ENCODE measurements around the gene LRBA.
A peak's percentile ranks its signal among the peaks of the same experiment; 100 is the strongest.

Gene LRBA

DNA sequence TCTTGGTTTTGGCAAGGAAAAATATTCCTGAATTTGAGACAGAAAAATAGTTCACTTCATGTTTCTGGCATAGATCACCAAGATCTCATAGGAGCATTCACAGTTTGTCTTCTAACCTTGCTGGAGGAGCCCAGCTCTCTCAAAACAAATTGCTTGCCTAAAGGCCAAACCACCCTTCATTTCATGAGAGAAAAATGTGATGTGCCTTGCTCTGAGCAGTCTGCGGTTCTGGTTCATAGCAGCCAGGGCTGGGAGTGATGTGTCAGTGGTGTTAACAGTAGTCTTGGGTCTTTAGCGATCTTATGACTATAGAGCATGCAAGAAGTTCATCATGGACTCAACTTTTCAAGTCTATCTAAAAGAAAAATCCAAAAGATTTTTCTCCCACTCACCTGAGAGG is 753.5 kb downstream of the LRBA start:
- intact Hi-C loops (cut with DNase I) = no loop called here

DNA sequence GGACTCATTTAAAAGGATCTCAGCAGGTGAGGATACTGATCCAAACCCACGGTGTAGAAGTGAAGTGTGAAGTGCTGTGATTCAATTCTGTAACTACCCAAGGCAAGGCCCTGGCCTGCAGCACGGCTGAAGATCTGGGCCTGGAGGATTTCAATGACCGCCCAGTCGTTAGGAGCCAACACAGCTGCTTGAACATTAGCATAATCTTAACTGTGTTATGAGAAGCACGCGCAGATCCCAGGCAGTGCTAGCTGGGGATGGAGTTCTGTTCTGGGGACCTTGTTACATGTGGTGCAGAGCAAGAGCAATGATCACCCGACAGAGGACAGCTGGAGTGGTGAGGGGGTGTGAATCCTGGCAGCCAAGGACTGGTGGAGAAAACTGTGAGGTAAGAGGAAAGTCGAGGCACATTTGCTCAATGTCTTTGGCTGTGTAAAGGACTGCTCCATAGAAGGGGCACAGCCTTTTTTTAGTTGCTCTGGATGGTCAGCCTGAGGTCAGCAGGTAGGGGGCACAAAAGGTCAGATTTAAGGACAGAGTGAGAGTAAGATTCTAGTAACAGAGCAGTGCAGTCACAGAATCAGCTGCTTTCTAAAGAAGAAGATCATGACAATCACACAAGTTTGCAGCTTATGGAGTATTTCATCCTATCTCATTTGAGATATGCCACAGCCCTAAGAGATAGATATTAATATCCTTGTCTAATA is 755.1 kb downstream of the LRBA start:
- no peak for DNase-seq
- intact Hi-C loops (cut with DNase I) = no loop called here

More for the DNA sequence above, 753.5 kb downstream of the LRBA start:
- no peak for DNase-seq

DNA sequence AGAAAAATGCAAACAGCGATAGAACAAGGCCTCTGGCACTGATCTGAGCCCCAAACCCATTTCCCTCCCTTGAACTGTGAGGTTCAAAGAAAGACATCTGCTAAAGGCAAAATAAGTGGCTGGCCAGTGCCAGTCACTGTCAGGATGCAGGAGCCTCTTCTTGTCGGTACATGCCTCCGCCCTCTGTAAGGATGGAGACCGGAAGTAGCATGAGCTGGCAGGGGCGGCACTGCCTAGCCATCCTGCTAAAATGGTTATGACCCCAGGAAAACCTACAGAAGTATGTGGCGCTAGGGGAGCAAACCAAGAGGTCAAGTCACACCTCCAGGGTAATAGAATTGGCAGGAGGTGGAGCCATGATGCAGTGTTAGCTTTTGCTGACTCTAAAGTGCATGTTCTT is 756.5 kb downstream of the LRBA start:
- intact Hi-C loops (cut with DNase I) = no loop called here
- DNase-seq = no peak

DNA sequence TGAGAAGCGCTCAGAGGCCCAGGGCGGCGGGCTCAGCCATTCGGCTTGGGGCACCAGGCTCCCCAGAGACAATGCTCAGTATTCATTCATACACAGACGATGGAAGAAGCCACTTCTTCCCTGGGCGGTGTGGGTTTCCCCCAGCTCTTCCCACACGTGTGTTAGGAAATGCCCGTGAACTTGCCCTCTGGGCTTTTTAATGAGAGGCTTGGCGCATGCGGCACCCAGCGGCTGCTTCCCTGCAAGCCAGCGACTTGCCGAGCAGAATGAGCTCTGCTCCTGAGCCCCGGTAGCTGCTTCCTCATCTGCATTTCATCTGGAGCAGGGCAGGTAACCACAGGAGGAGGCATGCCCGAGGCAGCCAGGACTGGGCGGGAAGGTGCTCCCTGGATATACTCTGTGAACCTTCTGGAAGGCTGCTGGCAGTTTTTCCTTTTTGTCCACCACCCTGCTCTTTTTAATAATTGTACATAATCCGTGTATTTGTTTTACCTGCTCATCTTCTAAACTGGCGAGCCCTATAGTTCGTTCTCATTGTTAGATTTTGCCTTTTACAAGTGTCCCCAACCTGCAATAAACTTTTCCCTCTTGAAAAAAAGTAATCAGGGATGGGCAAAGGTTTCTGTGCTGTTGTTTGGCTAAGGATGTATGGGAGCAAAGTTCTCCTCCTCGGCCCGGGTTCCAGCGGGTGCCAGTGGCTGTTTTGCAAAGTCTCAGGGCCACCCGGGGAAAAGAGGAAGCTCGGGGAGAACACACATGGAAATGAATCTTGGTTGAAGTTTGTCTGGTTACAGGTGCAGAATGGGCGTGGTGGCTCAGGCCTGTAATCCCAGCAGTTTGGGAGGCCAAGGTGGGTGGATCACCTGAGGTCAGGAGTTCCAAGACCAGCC is 758.0 kb downstream of the LRBA start:
- intact Hi-C loops (cut with DNase I) = no loop called here
- DNase-seq = peak in 8 of 42 donors; percentile 10 to 57 (median 30)

DNA sequence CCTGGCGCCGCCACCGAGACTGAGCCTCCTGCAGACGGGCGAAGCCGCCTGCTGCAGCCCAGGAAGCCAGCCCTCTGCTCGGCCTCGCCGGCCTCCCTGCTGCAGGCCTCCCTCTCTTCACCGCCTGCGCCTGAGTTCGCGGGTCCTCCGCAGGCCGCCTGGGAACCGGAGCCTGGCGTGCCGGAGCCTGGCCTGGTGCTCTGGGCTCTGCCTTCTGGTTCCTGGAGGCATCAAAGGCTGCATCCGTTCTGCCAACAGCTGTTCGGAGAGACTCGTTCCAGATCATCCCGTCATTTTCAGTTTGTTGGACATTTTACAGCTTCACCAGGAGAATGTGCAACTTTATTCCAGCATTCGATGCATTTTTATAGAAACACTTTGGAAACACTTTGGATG is 758.9 kb downstream of the LRBA start:
- intact Hi-C loops (cut with DNase I) = no loop called here
- no peak for DNase-seq

DNA sequence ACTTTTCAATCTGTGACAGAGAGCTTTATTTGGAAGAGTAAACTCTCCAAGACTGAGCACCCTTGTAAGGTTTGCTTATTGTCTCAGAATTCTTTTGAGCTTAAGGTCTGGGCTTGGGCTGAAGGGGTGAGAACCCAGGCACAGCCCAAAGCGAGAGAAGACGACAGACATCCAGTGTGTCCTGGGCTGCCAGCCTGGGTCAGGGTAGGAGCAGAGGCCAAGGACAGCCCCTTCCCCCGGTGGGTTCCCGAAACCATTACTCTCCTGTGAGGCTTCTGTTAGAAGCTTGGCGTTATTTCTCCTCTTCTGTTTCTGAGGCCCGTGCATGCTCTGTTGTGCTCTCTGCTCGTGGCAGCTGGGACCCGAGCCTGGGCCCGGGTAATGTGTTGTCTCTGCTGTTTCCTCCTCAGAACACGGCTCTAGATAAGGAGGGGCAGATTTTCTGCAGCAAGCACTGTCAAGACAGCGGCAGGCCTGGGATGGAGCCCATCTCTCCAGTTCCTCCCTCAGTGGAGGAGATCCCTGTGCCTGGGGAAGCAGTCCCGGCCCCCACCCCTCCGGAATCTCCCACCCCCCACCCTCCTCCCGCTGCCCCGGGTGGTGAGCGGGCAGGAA is 759.4 kb downstream of the LRBA start:
- no peak for DNase-seq
- intact Hi-C loops (cut with DNase I) = no loop called here

DNA sequence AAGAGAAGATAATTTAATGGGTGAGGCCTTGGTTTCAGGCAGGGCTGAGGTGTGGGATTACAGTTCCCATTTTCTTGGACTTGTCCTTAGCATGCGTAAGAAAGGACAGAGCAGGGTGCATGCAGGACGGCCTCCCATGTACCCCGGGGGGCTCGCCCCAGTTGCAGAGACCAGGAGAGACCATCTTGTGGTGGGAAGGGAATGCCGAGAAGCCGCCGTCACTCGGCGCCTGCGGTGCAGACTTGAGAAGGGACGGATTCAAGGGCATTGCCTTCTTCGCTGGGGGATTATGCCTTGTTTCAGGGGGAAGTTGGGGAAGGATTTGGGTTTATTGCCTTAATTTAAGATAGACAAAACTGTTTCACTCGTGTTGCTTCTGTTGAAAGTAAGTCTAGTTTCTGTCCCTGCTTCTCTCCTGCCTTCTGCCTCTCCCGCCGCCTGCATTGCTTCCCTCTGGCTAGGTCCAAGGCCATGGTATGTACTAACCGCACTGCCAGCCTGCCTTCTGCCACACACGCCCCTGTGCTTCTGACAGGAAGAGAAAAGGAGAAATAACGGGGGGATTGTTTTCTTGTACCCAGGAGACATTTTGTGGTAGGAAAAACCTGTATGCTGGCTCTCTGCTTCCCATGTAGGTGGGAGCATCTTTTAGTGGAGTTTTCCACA is 761.0 kb downstream of the LRBA start:
- DNase-seq = no peak
- intact Hi-C loops (cut with DNase I) = no loop called here

DNA sequence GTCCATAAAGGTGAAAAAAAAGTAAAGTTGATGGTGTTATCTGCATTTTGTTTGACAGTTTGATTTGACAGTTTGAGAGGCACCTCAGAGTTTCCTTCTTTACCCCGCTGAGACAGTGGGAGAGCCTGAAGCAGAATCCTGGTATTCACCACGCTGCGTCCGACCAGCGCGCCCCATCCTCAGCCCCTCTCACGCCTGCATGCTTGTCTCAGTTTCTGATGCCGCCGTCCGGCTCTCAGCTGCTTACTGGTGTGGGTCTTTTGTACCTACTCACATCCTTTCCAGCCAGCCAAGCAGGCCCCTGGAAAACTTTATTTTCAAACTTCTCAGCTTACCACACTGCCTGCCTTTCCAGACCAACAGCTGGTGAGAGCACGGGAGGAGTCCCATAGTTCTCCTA is 761.7 kb downstream of the LRBA start:
- intact Hi-C loops (cut with DNase I) = no loop called here
- DNase-seq = no peak

DNA sequence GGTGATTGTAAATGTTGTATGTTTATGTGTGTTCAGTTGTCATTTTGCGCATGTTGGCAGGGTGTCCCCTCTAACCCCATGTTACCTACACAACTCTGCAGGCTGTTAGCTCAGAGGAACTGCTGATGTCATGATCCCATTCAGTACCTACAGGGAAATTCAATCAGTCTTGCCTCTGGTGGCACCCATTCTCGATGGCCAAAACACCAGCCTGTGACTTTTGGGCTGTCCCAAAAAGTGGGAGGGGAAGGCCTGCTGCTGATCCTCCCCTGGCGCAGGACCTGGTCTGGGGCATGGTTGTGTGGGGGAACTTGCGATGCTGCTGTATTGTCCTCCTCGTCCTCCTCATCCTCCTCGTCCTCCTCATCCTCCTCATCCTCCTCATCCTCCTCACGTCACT is 762.3 kb downstream of the LRBA start:
- intact Hi-C loops (cut with DNase I) = no loop called here
- DNase-seq = no peak

DNA sequence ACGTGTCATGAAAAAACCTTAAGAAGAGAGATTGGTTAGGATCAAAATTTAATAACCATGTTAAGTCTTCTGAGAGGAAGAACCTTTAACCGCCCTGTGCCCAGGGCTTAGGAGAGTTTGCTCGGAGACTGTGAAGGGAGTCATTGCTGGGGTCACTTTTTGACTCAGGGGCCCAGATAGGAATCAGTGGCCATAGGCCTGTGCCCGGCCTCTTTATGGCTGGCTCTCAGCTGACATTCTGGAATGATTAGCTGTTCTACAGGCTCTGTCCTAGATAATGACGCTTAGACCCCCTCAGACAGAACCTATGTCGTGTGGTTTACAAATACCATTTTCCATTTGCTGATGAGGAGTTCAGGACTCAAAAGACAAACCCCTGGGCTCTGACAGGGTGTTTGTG is 762.8 kb downstream of the LRBA start:
- intact Hi-C loops (cut with DNase I) = no loop called here
- DNase-seq = no peak

DNA sequence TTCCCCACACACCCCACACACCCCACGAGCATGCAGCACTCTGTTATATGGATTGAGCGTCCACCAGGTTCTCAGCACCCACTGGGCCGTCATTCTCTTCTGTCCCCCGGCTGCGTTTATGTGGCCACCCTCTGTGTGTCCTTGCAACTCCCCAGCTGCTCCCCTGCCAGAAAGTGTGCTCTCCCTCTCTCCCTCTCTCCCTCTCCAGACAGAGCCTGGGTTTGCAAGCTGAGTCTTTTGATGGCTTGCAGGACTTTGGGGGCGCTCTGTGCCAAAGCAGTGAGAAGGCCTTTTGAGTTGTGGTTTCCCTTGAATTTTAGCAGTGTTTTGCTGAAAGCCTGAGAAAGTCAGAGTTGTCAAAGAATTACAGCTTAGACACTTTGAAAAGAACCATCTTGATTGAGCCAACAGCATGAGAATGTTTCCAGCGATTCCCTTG is 763.3 kb downstream of the LRBA start:
- peak in 12 of 42 donors; percentile 8 to 60 (median 39) for DNase-seq
- intact Hi-C loops (cut with DNase I) = no loop called here

DNA sequence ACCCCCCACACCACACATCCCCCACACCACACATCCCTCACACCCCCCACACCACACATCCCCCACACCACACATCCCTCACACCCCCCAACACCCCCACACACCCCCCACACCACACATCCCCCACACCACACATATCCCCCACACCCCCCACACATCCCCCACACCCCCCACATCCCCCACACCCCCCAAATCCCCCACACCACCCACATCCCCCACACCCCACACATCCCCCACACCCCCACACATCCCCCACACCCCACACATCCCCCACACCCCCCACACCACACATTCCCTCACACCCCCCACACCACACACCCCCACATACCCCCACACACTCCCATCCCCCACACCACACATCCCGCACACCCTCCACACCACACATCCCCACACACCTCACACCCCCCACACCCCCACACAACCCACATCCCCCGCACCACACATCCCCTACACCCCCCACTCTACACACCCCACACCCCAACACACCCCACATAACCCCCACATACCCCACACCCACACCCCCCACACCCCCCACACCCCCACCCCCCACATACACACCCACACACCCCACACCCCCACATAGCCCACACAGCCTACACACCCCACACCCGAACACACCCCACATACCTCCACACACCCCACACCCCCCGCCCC is 764.0 kb downstream of the LRBA start:
- DNase-seq = no peak

DNA sequence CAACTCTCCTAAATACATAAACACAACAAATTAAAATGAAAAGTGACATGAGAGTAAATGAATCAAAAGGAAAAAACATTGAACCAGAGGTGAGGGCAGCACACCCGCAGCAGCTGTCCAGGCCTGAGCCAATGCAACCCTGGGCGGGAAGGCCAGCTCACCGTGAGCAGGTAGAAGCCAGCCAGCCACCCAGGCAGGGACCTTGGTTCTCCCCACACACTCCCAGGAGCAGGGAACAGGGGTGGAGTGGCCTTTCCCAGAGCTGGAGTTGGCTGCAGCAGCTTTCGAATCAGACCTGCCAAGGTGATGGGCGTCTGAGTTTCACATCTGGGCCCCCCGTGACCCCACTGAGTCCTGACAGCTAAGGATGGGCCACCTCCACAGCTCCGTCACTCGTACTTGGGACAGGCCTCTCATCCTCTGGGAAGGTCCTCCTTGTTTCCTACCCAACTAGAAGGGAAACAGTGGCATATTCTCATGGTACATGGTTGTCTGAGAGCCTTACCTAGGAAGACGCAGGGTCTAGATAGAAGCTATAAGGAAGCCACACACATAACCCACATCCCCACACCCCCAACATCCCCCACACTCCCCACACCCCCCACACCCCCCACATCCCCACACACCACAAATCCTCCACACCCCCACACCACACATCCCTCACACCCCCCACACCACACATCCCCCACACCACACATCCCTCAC is 764.6 kb downstream of the LRBA start:
- intact Hi-C loops (cut with DNase I) = no loop called here
- DNase-seq = no peak

More for the DNA sequence above, 764.0 kb downstream of the LRBA start:
- intact Hi-C loops (cut with DNase I) = no loop called here

DNA sequence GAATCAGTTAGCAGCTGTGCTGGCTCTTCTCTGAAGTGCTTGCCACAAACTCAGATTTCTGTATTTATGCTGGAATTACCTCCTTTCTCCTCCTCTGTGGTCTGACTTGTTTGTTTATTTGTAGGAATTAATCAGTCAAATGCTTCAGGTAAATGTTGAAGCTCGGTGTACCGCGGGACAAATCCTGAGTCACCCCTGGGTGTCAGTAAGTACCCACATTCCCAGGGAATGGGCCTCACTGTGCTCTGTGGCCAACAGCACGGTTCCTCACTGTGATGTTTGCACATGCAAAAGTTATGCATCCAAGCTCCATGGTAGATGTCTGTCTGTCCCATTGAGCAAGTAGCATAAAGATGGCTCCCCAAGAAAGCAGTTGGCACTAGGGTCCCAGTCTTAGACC is 766.9 kb downstream of the LRBA start:
- intact Hi-C loops (cut with DNase I) = no loop called here
- no peak for DNase-seq

DNA sequence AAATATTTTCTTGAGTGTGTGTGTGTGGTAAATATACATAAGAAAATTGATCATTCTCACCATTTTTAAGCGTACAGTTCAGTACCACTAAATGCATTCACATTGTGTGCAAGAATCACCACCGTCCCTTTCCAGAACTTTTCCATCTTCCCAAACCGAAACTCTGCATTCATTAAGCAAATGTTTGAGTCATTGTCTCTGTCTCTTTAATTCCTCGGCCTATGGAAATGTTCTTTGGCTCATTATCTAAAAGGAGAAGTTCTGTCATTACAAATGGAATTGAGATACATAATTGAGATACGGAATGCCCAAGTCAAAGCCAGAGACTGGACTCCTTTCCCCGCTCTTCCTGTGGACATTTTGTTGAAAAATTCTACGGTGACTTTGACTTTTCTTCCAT is 767.9 kb downstream of the LRBA start:
- no peak for DNase-seq
- intact Hi-C loops (cut with DNase I) = no loop called here

DNA sequence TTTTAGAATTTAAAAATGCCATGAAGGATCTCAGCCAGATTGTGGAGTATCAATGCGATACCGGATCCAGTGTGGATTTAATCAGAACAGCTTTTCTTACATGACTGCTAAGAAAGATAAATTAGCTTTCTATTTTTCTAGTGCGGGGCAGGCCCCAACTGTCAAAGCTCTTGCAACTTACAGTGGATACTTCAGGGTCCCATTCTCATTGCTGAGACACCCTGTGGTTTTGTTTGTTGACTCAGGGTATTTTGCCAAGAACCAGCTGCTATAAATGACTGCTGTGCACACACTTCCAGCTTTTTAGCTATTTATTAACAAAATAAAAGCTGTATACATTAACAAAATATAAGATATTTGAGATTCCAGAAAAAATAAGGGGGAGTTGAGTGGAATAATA is 770.5 kb downstream of the LRBA start:
- intact Hi-C loops (cut with DNase I) = no loop called here
- no peak for DNase-seq

DNA sequence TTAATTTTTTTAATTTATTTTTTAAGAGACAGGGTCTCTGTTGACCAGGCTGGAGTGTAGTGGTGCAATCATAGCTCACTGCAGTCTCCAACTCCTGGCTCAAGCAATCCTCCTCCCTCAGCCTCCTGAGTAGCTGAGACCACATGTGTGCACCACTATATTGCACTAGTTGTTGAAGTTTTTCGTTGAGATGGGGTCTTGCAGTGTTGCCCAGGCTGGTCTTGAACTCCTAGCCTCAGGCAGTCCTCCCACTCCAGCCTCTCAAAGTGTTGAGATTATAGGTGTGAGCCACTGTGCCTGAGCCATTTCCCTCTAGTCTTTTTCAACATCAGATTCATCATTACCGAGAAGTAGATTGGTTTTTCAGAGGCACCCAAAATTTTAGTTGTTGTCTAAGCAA is 771.2 kb downstream of the LRBA start:
- DNase-seq = no peak
- intact Hi-C loops (cut with DNase I) = no loop called here

DNA sequence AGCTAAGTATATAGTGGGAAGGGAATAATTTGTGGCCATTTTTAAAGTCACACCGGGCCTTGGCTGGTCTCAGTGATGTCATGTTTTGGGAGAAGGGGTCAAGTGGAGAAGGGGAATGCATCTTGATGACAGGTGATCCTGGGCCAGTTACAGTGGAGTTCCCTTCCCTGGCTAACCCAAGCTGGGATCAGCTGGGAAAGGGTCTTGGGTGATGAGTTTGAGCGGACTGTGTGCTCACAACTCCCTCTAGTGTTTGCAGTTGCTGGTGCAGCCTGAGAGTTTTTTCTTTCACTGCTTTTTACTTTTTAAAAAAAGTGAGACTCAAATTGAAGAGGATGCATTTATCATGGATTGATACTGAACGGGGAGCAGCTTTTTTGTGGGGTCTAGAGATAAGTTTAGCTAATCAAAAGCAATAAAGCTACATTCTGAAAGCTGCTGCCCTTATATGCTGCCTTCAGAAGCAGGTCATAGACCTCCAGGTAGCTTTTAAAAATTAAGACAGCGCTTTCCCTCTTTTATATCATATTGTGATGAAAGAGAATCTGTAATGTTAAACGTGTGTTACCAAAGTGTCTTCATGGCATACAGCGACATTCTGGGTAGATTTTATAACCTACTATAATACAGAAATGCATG is 772.1 kb downstream of the LRBA start:
- intact Hi-C loops (cut with DNase I) = no loop called here

More for the DNA sequence above, 772.1 kb downstream of the LRBA start:
- DNase-seq = peak in 26 of 42 donors; percentile 10 to 75 (median 48)
